IPS-18c (cell line): Measurements from ENCODE around the gene KCNMA1.

Source experiments
- H3K4me3 ChIP-seq: 2 replicates; pipeline ENCODE4 v1.7.0; 2013; ENCODE audit warnings: low read depth, mild to moderate bottlenecking, low read length, moderate library complexity; ENCODE audit not compliant: insufficient read depth
- H3K9me3 ChIP-seq: one replicate; pipeline ENCODE4 v1.6.1; 2013; ENCODE audit warnings: mild to moderate bottlenecking, low read length, moderate library complexity; ENCODE audit not compliant: control insufficient read depth, insufficient read depth

Gene KCNMA1

GRCh38 chr10:76939933-76940468 is 697.6 kb downstream of the KCNMA1 start:
- no peaks in the 10 kb centered on the region for H3K9me3 ChIP-seq
- no peak overlapping the region for H3K4me3 ChIP-seq

DNA sequence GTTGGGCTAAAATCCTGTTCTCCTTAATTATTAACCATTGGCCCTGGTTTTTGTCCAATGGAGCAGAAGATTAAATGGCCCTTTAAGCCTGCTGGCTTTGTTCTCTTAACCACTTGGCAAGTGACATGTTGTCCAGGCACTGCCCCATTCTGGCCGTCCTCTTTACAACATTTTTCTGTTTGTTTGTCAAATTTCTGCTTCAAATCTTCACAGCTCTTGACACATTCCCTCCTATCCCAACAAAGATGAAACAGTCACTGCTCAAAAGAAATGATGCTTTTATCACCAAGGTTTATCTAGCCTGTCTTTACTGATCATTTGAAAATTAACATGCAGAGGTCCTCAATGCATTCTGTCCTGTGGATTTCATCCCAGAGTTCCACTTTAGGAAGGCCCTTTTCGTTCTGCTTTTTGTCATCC is 700.4 kb downstream of the KCNMA1 start:
- no peaks in the 10 kb centered on the region for H3K9me3 ChIP-seq

DNA sequence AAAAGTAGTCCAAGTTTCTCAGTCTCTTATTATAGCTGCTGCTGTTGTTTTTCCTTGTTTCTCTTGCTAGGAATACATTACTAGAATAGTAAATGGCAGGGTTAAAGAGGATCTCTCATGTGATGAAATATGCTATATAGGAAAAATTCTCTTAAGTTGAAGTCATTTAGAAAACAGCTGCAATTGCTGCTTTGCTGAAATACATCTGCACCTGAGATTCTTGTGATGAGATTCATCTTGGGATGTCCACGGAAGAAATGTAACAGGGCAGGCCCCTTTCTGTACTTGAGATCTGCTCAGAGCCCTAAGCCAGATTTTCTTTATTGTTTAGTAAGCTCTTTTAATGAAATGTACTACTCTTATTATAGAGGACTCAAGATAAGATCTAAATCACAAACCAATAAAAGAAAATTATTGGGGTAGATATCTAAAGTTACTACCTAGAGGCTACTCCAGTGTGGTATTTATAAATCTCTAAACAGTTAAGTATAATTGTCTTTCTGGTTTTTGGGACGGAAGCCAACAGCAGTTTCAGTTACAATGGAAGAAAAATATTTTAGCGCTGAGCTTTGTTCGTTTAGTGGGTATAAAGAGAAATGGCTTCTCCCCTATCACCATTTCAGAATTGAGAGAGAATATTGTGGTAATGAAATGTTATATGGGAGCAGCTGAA is 701.5 kb downstream of the KCNMA1 start:
- Histone ChIP-seq H3K9me3 (no peaks in the 10 kb centered on the region), H3K4me3 (no peak overlapping the region)

More for the DNA sequence above, 700.4 kb downstream of the KCNMA1 start:
- H3K4me3 ChIP-seq: no peak overlapping the region

DNA sequence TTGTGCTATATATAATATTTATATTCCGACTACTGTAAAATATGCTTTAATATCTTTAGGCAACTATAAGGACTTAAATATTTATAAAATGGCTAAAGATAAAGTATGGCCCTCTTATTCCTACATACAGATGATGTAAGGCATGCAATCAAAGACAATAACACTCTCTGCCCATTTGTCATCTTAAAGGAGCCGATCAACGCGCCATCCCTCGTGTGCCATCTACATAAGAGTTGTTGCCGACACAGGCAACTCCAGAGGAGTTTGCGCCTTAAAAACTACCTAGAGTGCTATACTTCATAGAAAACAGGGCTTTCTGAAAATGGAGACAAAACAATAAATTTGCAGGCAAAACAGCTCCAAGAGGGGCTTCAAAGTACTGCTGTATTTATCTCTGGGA is 709.0 kb downstream of the KCNMA1 start:
- Histone ChIP-seq H3K4me3 (no peak overlapping the region), H3K9me3 (no peaks in the 10 kb centered on the region)

DNA sequence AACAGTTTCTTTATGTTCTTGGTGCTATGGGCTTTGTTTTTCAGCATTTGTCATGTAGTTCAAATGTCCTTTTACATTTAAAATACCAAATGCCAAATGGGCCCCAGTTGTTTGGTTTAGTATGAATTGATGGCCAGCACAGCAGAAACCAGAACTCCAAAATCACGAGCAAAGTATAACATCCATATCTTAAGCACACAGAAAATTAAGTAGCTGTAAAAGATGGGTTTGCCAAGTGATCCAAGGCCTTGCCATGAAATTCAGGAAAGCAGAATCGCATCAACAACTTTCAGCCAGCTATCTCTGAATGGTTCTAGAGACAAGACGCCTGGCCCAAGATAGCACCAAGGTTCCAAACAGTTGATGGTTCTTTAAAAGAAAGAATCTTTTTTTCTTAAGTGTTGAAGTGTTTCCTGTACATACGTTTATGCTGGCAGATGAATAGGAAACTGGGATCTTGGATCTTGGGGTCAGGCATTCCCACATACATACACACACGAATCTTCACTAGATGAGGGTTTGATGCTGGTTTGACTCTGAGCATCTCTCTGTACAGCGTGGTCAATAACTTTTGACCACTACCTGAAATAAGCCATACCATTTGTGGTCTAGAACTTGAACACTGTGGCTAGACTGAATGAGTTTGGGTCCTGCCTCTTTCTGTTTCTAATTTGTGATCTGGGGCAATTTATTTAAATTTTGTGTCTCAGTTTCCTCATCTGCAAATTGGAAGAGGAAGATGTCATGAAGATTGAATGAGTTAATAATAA is 711.8 kb downstream of the KCNMA1 start:
- no peak overlapping the region for H3K4me3 ChIP-seq
- H3K9me3 ChIP-seq: no peaks in the 10 kb centered on the region

GRCh38 chr10:76922666-76923065 is 714.9 kb downstream of the KCNMA1 start:
- Histone ChIP-seq H3K9me3 (no peaks in the 10 kb centered on the region), H3K4me3 (no peak overlapping the region)

DNA sequence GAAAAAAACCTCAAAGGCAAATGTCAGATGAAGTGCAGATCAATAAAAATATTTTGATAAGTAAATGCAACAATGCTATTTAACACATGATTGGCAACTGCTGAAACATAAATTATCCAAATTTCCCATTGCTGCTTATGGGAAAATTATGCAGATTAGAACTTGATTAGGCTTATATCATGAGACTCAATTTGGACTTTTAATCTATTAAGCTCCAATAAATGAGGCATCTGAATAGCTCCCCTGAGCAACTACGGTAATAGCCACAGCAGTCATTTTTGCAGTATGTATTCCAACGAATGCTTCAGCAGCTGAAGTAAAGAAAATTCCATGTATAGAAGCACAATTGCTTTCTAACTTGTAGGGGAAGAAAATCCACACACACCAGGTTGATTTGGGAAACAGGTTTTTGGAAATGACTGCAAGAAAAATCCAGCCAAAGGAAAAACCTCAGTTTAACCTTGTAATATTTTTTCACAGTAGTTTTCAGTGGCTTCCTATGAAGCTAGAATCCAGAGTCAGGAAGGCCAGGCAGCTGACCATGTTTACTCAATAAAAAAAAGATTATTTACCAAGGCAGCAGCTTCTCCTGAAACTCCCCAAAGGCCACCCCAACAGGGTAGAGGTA is 716.1 kb downstream of the KCNMA1 start:
- no peaks in the 10 kb centered on the region for H3K9me3 ChIP-seq
- H3K4me3 ChIP-seq: no peak overlapping the region

- Histone ChIP-seq H3K9me3 (no peaks in the 10 kb centered on the region), H3K4me3 (no peak overlapping the region)
These were observed 717.0 kb downstream of the KCNMA1 start for GRCh38 chr10:76920581-76920980.

DNA sequence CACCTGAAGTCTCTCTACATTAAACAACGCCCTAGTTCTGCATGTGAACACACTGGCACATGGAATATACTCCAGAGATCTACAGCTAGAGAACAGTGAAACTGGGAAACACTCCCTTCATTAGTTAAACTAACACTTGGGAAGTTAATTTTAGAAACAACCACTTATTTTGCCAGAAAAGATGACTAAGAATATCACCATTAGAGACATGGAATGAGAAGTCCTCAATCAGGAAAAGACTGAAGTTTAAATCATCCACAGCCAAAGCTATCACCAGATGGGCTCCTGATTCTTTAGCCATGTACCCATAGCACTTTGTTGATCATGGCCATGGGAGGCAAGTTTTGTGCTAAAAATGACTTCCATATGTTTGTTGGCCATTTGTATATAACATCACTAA is 719.5 kb downstream of the KCNMA1 start:
- Histone ChIP-seq H3K9me3 (no peaks in the 10 kb centered on the region), H3K4me3 (no peak overlapping the region)

GRCh38 chr10:76917071-76917470 is 720.5 kb downstream of the KCNMA1 start:
- no peaks in the 10 kb centered on the region for H3K9me3 ChIP-seq
- H3K4me3 ChIP-seq: no peak overlapping the region

DNA sequence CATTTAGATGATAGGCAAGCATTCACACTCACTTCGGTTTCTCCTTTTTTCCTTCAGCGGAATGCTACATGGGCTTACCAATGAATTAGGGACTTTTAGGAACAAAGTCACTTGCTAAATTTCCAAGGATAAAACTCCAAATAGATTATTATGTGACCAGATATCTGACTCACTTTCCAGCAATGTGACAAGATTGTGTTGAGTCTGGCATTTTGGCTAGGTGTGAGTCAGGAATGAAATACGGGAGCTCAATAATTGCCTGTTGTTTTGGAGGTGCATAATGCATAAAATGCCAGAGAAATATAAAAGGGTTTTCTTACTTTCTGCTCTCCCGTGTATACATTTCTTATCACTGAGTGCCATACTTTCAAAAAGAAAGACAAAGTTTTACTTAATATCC is 721.1 kb downstream of the KCNMA1 start:
- Histone ChIP-seq H3K9me3 (no peaks in the 10 kb centered on the region), H3K4me3 (no peak overlapping the region)

- Histone ChIP-seq H3K4me3 (no peak overlapping the region), H3K9me3 (no peaks in the 10 kb centered on the region)
These were observed 722.3 kb downstream of the KCNMA1 start for GRCh38 chr10:76915316-76915715.

GRCh38 chr10:76911184-76911583 is 726.4 kb downstream of the KCNMA1 start:
- no peak overlapping the region for H3K4me3 ChIP-seq
- peaks cover 2% of the 10 kb centered on the region for H3K9me3 ChIP-seq

DNA sequence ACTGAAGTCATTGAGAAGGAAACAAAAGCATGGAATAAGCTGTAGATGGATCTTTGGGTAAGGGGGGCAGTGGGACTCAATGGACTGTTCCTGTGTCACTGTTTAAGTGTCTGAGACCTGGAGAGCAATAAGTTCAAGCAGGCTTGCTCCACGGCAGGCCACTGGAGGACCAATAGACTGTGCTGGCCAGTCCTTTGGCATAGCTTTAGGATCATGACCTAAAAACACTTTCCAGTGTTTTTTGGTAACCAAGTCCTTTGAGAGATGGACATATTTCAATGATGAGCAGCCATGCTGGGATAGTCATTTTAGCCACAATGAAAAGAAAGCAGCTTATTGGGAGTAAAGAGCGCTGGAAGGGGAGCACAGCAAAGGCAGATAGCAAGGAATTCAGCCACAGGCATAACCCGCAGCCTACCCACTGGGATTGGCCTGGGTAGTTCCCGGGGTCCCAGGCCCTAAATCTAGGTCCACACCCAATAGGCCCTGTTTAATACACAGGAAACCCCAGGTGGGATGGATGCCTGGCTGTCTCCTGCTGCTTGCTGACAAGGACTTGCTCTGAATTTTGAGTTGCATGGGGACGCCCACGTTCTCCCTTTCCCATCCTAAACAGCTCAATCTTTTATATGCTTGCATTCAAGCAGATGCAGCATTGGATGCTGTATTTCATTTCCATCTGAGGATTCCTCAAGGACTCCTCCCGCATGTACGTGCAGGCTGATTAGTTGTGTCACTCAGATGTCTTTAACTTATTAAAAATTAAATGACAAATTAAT is 727.2 kb downstream of the KCNMA1 start:
- H3K9me3 ChIP-seq: peaks cover 2% of the 10 kb centered on the region
- H3K4me3 ChIP-seq: no peak overlapping the region

GRCh38 chr10:76906256-76906655 is 731.4 kb downstream of the KCNMA1 start:
- no peak overlapping the region for H3K4me3 ChIP-seq
- peaks cover 2% of the 10 kb centered on the region for H3K9me3 ChIP-seq

GRCh38 chr10:76905251-76905650 is 732.4 kb downstream of the KCNMA1 start:
- Histone ChIP-seq H3K4me3 (no peak overlapping the region), H3K9me3 (peaks cover 2% of the 10 kb centered on the region)

DNA sequence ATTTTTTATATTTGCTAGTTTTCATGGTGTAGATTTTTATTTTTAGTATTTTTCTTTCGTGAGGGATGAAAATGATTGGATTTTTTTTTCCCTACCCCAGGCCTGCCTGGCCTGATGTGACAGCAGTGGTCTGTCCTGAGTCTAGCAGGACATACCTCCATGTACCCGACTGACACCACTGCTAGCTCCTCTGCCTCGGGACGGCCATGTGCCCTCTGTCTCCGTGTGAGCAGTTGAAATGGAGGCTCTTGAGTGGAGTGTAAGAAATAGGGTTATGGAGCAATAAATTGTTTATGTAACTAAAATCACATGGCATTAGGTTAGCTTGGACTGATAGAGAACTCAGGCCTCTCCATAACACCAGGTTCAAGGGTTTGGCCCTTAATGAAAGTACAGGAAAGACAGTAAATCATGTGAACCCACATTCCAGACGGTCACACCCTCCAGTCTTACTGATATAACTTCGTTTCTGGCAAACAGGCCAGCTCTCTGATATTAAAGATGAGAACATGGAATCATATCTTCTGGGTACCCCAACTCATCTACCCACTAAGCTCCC is 734.1 kb downstream of the KCNMA1 start:
- Histone ChIP-seq H3K4me3 (no peak overlapping the region), H3K9me3 (no peaks in the 10 kb centered on the region)
